Stimulated activated CD8-positive, alpha-beta memory T cell treated with anti-CD3 and anti-CD28 coated beads, Interleukin-4, amount 100 ng/mL, for 4 hours (primary cell): ENCODE data around the gene ALDH16A1.

ENCODE experiments used
- DNase-seq, 2 donors: peaks; one replicate each; pipeline ENCODE4 v3.0.0-alpha.2; 2020; ENCODE audit warnings: low read depth in 2 of 2, low spot score in 1 of 2

Gene ALDH16A1

GRCh38 chr19:49487277-49488045, 34.4 kb downstream of the ALDH16A1 start, which contains the start of gene RPL13A:
RPL13A (plus strand) TSS chr19:49487608; CDS start chr19:49487630, 22 bp downstream.
- DNase-seq, result peak; percentile 98 to 99

GRCh38 chr19:49488046-49488862, 35.2 kb downstream of the ALDH16A1 start:
- DNase-seq, result no peak

GRCh38 chr19:49488863-49489537, 36.0 kb downstream of the ALDH16A1 start:
- DNase-seq, result no peak

- no peak for DNase-seq
Measured at GRCh38 chr19:49489601-49490167, 36.7 kb downstream of the ALDH16A1 start.

GRCh38 chr19:49490287-49491029, 37.4 kb downstream of the ALDH16A1 start:
- DNase-seq, result no peak

- no peak for DNase-seq
Measured at GRCh38 chr19:49491030-49491803, 38.2 kb downstream of the ALDH16A1 start.

- no peak for DNase-seq
Measured at GRCh38 chr19:49491804-49492572, 39.0 kb downstream of the ALDH16A1 start.

GRCh38 chr19:49492573-49493405, 39.8 kb downstream of the ALDH16A1 start:
- no peak for DNase-seq

- DNase-seq, result no peak
Measured at GRCh38 chr19:49496574-49497008, 43.6 kb downstream of the ALDH16A1 start.

- no peak for DNase-seq
Measured at GRCh38 chr19:49497047-49497788, 44.2 kb downstream of the ALDH16A1 start.

- DNase-seq, result no peak
Measured at GRCh38 chr19:49497789-49498103, 44.7 kb downstream of the ALDH16A1 start.

- DNase-seq, result no peak
Measured at GRCh38 chr19:49498475-49498874, 45.5 kb downstream of the ALDH16A1 start.

GRCh38 chr19:49499030-49499670, 46.1 kb downstream of the ALDH16A1 start:
- DNase-seq, result no peak

- no peak for DNase-seq
Measured at GRCh38 chr19:49502866-49503581, 50.0 kb downstream of the ALDH16A1 start.

- DNase-seq, result no peak
Measured at GRCh38 chr19:49503582-49503962, 50.5 kb downstream of the ALDH16A1 start.

GRCh38 chr19:49506575-49507105, 53.6 kb downstream of the ALDH16A1 start:
- peak in 1 of 2 donors; percentile 63 for DNase-seq
